BLaER1 (cell line): ENCODE data around the gene GARNL3.

Source experiments
- H3K27ac ChIP-seq: shearing (Covaris generic); formaldehyde crosslinking; 2 replicates; pipeline ENCODE4 v1.8.1; 2022
- H3K27me3 ChIP-seq: shearing (Covaris generic); formaldehyde crosslinking; 2 replicates; pipeline ENCODE4 v1.8.1; 2022
- H3K36me3 ChIP-seq: shearing (Covaris generic); formaldehyde crosslinking; 2 replicates; pipeline ENCODE4 v1.8.1; 2022
- H3K4me1 ChIP-seq: shearing (Covaris generic); formaldehyde crosslinking; 2 replicates; pipeline ENCODE4 v1.8.1; 2022
- H3K4me2 ChIP-seq: shearing (Covaris generic); formaldehyde crosslinking; 2 replicates; pipeline ENCODE4 v1.8.1; 2022
- H3K4me3 ChIP-seq: shearing (Covaris generic); formaldehyde crosslinking; 2 replicates; pipeline ENCODE4 v1.8.1; 2022
- H3K9ac ChIP-seq: shearing (Covaris generic); formaldehyde crosslinking; 2 replicates; pipeline ENCODE4 v1.8.1; 2022
- H3K9me3 ChIP-seq: shearing (Covaris generic); formaldehyde crosslinking; 2 replicates; pipeline ENCODE4 v1.8.1; 2022
- H4K20me1 ChIP-seq: shearing (Covaris generic); formaldehyde crosslinking; 2 replicates; pipeline ENCODE4 v1.8.1; 2022
- Cebpa-rat ChIP-seq: shearing (Covaris generic); IDR thresholded peaks from 2 replicates; pipeline ENCODE4 v1.8.1; 2022

GARNL3 gene

DNA sequence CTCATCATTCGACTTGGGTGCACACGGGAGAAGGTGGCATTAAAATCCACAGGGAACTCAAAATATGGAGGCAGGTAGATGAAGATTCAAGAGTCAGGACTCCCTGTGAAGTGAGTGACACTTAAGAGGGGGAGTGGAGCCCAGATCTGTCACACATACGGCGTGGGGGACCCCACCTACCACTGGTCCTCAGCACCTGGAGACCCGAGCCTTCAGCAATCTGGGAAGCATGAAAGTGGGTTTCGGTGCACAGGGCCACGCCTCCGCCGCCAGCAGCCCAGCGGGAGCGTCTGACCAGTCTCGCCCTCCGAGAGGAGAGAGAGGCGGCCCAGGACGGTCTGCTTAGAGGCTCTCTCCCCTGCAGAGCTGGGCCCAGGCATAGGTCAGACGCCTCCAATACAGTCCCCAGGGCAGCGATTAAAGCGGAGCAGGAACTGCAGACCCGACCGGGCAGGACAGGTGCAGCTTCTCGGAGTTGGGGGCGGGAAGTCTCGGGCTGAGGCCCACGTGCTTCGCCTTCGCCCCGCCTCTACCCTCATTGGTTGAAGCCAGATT is 131.8 kb downstream of the GARNL3 start:
- Histone ChIP-seq H3K4me2 (peak overlapping the region; percentile 99), H3K27me3 (peaks cover 39% of the 10 kb centered on the region), H3K9ac (no peak overlapping the region), H3K27ac (no peak overlapping the region), H4K20me1 (peaks cover 35% of the 10 kb centered on the region), H3K9me3 (no peaks in the 10 kb centered on the region), H3K36me3 (0 out of 2 replicates have a peak, but pooled peaks cover 4% of the 10 kb centered on the region), H3K4me1 (peaks cover 16% of the 10 kb centered on the region), H3K4me3 (peak overlapping the region; percentile 65)
- no peak for TF ChIP-seq Cebpa-rat

GRCh38 chr9:127396808-127397645 is 132.5 kb downstream of the GARNL3 start, which contains the start of gene SLC2A8:
SLC2A8 (plus strand) TSS chr9:127397169; CDS start chr9:127397231, 62 bp downstream.
- Histone ChIP-seq H4K20me1 (peaks cover 39% of the 10 kb centered on the region), H3K27ac (peak within 1 kb of the TSS; percentile 66), H3K27me3 (peaks cover 38% of the 10 kb centered on the region), H3K9ac (peak within 1 kb of the TSS; percentile 81), H3K9me3 (no peaks in the 10 kb centered on the region), H3K4me1 (peaks cover 16% of the 10 kb centered on the region), H3K4me3 (peak within 1 kb of the TSS; percentile 85), H3K36me3 (0 out of 2 replicates have a peak, but pooled peaks cover 5% of the 10 kb centered on the region), H3K4me2 (peak within 1 kb of the TSS; percentile 99)
- TF ChIP-seq Cebpa-rat: no peak

DNA sequence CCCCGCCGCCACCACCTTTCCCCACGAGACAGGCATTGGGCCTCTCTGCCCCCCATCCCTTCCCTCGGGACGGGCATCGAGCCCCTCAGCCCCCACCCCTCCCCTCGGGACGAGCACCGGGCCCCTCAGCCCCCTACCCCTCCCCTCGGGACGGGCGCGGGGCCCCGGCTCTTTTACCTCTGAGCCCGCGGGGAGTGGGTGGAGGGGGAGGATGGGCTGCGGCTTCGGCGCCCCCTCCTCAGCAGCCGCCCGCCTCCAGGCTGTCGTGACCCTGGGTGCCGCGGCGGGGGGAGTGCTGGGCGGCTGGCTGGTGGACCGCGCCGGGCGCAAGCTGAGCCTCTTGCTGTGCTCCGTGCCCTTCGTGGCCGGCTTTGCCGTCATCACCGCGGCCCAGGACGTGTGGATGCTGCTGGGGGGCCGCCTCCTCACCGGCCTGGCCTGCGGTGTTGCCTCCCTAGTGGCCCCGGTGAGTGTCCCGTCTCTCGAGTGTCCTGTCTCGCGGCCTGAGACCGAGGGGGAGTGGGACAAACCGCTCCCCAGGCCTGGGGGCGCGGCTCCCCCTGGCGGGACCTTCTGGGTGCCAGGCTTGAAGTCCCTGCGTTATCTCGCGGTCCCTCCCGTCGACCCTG is 133.2 kb downstream of the GARNL3 start:
- H3K4me2 ChIP-seq: peak overlapping the region; percentile 93
- no peaks in the 10 kb centered on the region for H3K9me3 ChIP-seq
- no peak for TF ChIP-seq Cebpa-rat
- H3K4me1 ChIP-seq: peaks cover 16% of the 10 kb centered on the region
- peaks cover 30% of the 10 kb centered on the region; the same call in 1 of the 2 replicates for H3K27me3 ChIP-seq
- peak overlapping the region; percentile 81 for H3K9ac ChIP-seq
- H3K4me3 ChIP-seq: peak overlapping the region; percentile 85
- peak overlapping the region; percentile 66; the same call in 1 of the 2 replicates for H3K27ac ChIP-seq
- peaks cover 39% of the 10 kb centered on the region for H4K20me1 ChIP-seq
- 0 out of 2 replicates have a peak, but pooled peaks cover 11% of the 10 kb centered on the region for H3K36me3 ChIP-seq

DNA sequence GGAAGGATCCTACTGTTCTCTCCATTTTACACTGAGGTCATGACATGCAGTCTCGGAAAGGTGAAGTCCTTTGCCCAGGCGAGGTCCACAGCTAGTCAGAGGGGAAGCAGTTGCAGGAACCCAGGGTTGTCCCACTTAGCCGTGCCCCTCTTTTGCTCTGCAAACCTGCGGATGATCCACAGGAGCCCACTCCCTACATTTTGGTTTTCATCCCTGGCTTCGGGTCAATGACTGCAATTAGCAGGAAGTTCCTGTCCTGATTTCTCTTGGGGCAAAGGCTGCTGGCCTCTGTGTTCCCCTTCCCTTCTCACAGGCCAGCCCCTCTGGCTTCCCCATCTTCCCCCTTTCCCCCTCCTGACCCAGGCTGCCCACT is 133.7 kb downstream of the GARNL3 start:
- TF ChIP-seq Cebpa-rat: no peak
- peaks cover 16% of the 10 kb centered on the region for H3K4me1 ChIP-seq
- H3K36me3 ChIP-seq: 0 out of 2 replicates have a peak, but pooled peaks cover 11% of the 10 kb centered on the region
- H3K4me3 ChIP-seq: peak overlapping the region; percentile 85
- H3K27me3 ChIP-seq: peaks cover 25% of the 10 kb centered on the region; the same call in 1 of the 2 replicates
- H3K4me2 ChIP-seq: peak overlapping the region; percentile 93
- peak overlapping the region; percentile 81; the same call in 1 of the 2 replicates for H3K9ac ChIP-seq
- H4K20me1 ChIP-seq: peaks cover 39% of the 10 kb centered on the region
- H3K27ac ChIP-seq: no peak overlapping the region
- no peaks in the 10 kb centered on the region for H3K9me3 ChIP-seq

DNA sequence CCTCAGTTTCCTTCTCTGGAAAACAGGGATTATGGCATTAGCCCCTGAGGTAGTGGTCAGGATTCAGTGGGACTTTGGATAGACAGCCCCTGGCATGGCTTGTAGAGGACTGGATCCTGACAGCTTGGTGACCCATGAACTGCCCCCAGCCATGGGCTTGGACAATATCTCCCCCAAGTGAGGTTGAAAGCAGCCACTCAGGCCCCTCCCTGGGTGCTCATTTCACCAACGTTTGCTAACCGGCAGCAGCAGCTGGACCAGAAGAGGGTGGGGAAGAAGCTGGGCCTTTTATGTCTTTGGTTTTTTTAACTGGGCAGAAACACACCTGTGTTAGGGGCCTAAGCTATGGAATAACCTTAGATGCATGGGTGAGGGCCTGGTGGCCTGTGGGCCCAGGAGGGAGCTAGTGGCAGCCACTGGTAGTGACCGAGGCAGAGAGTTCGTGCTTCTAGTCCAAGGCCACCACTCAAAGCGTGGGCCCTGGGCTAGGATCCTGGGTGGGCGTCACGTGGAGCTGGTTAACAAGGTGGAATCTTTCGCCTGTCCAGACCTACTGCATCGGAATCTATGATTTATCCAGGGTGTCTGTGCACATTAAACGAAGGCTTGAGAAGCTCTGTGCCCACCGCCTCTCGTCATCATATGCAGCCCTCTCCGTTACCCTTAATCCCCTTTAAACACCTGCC is 134.3 kb downstream of the GARNL3 start:
- Histone ChIP-seq H3K4me3 (no peak overlapping the region), H3K27ac (no peak overlapping the region), H3K9ac (no peak overlapping the region)

GRCh38 chr9:127399736-127400269 is 135.2 kb downstream of the GARNL3 start:
- Histone ChIP-seq H3K9me3 (no peaks in the 10 kb centered on the region), H4K20me1 (peaks cover 39% of the 10 kb centered on the region), H3K36me3 (peaks cover 22% of the 10 kb centered on the region; the same call in 1 of the 2 replicates), H3K4me2 (no peak overlapping the region), H3K9ac (no peak overlapping the region), H3K4me1 (peaks cover 16% of the 10 kb centered on the region), H3K27me3 (peaks cover 25% of the 10 kb centered on the region; the same call in 1 of the 2 replicates), H3K4me3 (no peak overlapping the region), H3K27ac (no peak overlapping the region)
- no peak for TF ChIP-seq Cebpa-rat

More for the DNA sequence above, 134.3 kb downstream of the GARNL3 start:
- peaks cover 39% of the 10 kb centered on the region for H4K20me1 ChIP-seq
- H3K27me3 ChIP-seq: peaks cover 25% of the 10 kb centered on the region; the same call in 1 of the 2 replicates
- no peak for TF ChIP-seq Cebpa-rat
- H3K4me1 ChIP-seq: peaks cover 16% of the 10 kb centered on the region
- peaks cover 15% of the 10 kb centered on the region; the same call in 1 of the 2 replicates for H3K36me3 ChIP-seq
- H3K9me3 ChIP-seq: no peaks in the 10 kb centered on the region
- peak overlapping the region; percentile 93 for H3K4me2 ChIP-seq

- H3K4me2 ChIP-seq: no peak overlapping the region
- H4K20me1 ChIP-seq: peaks cover 39% of the 10 kb centered on the region
- H3K27me3 ChIP-seq: peaks cover 13% of the 10 kb centered on the region; the same call in 1 of the 2 replicates
- H3K4me3 ChIP-seq: no peak overlapping the region
- no peak for TF ChIP-seq Cebpa-rat
- peaks cover 33% of the 10 kb centered on the region; the same call in 1 of the 2 replicates for H3K36me3 ChIP-seq
- H3K27ac ChIP-seq: no peak overlapping the region
- no peak overlapping the region for H3K9ac ChIP-seq
- H3K4me1 ChIP-seq: peaks cover 15% of the 10 kb centered on the region
- H3K9me3 ChIP-seq: no peaks in the 10 kb centered on the region
These were observed 138.0 kb downstream of the GARNL3 start for GRCh38 chr9:127402401-127403090.

- Histone ChIP-seq H3K4me1 (peaks cover 5% of the 10 kb centered on the region; the same call in 1 of the 2 replicates), H3K9ac (no peak overlapping the region), H3K4me3 (no peak overlapping the region), H3K9me3 (no peaks in the 10 kb centered on the region), H3K36me3 (peaks cover 33% of the 10 kb centered on the region; the same call in 1 of the 2 replicates), H3K4me2 (no peak overlapping the region), H3K27ac (no peak overlapping the region), H3K27me3 (0 out of 2 replicates have a peak, but pooled peaks cover 4% of the 10 kb centered on the region), H4K20me1 (peaks cover 28% of the 10 kb centered on the region)
- no peak for TF ChIP-seq Cebpa-rat
These were observed 139.1 kb downstream of the GARNL3 start for GRCh38 chr9:127403507-127404192.
